ENCODE data around the gene ZNF688. TPM values are rescaled to one million over a fixed set of nuclear protein-coding genes. Genes with fewer than 3 reads are reported as not detected.

Gene ZNF688
- total and polyA plus RNA-seq, 2 of the 13 experiments (the other 11 are each of a cell fraction or from before 2014, with no cell fraction given) = 2.4 to 5.4 TPM

DNA sequence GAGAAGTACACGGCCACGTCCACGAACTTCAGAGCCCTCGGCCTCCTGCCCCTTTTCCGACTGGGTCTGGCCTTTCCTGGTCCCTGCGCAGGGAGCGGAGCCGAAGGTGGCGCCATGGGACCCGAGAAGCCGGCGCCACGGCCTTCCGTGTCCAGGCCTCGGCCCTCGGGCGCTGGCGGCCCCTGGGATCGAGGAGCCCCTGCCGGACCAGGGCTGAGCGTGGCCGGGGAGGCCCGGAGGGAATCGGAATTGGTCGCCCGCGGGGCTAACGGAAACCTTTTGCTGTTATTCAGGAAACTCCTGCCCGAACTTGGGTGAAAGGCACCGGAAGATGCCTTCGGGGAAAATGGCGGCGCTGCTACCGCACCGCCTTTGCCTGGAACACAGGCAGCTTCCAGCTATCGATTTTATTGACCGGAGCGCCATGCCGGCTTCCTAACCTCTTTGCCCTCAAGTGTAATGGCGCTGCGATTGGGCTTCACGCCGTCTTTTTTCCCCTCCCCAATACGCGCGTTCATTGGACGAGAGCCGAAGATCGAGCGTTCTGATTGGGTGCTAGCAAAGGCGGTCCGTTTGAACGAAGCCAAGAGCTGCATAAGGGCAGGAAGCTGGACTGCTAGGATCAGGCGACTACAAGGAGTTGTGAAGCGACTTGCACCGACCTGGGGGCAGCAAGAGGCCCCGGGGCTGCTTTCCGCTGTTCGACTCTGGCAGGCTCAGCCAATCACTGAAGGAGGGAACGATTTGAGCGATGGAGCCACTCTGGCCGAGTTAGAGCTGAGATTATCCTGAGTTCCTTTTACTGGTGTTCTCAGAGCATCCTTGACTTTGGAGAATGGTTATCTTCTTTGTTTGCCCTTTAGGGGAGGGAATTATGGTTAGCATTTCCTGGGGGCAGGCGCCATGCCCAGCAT, 38.7 kb upstream of the ZNF688 start, which contains the start of gene ZNF689 (continued):
- TF ChIP-seq, protein P1, sequence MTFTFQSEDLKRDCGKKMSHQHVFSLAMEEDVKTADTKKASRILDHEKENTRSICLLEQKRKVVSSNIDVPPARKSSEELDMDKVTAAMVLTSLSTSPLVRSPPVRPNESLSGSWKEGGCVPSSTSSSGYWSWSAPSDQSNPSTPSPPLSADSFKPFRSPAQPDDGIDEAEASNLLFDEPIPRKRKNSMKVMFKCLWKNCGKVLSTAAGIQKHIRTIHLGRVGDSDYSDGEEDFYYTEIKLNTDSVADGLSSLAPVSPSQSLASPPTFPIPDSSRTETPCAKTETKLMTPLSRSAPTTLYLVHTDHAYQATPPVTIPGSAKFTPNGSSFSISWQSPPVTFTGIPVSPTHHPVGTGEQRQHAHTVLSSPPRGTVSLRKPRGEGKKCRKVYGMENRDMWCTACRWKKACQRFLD (CRISPR knock-in tag; IDR thresholded peaks at IDR 0.05; ENCODE audit: borderline replicate concordance) = no peak; the same call in 1 of the 2 replicates
- TF ChIP-seq ZBTB1 (CRISPR knock-in tag; IDR thresholded peaks at IDR 0.05; ENCODE audit: borderline replicate concordance) (peak; percentile 59; the same call in 1 of the 2 replicates), ZNF589 (CRISPR knock-in tag; conservative IDR thresholded peaks at IDR 0.05) (peak; percentile 81), DNMT1 (CRISPR knock-in tag; IDR thresholded peaks at IDR 0.05) (0 out of 2 replicates have a peak, but pooled peaks have one; percentile 23), ATF1 (CRISPR knock-in tag; IDR thresholded peaks at IDR 0.05) (peak; percentile 91), ZNF33A (CRISPR knock-in tag; IDR thresholded peaks at IDR 0.05; ENCODE audit: borderline replicate concordance) (peak; percentile 98; the same call in 1 of the 2 replicates), ZNF432 (CRISPR knock-in tag; IDR thresholded peaks at IDR 0.05; ENCODE audit: borderline replicate concordance) (no peak), SPEN (CRISPR knock-in tag; IDR thresholded peaks at IDR 0.05; ENCODE audit: low read depth) (peak; percentile 94), SRSF9 (IDR thresholded peaks at IDR 0.05; ENCODE audit: borderline replicate concordance, insufficient read depth, low read depth, low read length, poor library complexity, severe bottlenecking) (no peak), ZSCAN22 (CRISPR knock-in tag; IDR thresholded peaks at IDR 0.05) (0 out of 2 replicates have a peak, but pooled peaks have one; percentile 46), ZFP37 (CRISPR knock-in tag; IDR thresholded peaks at IDR 0.05; ENCODE audit: borderline replicate concordance) (peak; percentile 28; the same call in 1 of the 2 replicates), SOX5 (CRISPR knock-in tag; IDR thresholded peaks at IDR 0.05; ENCODE audit: borderline replicate concordance) (peak; percentile 55), HOXA7 (CRISPR knock-in tag; IDR thresholded peaks at IDR 0.05) (no peak), ZNF543 (CRISPR knock-in tag; IDR thresholded peaks at IDR 0.05) (peak; percentile 81)
- TF ChIP-seq, protein P2, sequence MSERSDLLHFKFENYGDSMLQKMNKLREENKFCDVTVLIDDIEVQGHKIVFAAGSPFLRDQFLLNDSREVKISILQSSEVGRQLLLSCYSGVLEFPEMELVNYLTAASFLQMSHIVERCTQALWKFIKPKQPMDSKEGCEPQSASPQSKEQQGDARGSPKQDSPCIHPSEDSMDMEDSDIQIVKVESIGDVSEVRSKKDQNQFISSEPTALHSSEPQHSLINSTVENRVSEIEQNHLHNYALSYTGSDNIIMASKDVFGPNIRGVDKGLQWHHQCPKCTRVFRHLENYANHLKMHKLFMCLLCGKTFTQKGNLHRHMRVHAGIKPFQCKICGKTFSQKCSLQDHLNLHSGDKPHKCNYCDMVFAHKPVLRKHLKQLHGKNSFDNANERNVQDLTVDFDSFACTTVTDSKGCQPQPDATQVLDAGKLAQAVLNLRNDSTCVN (CRISPR knock-in tag; IDR thresholded peaks at IDR 0.05; ENCODE audit: borderline replicate concordance) = peak; percentile 40; the same call in 1 of the 2 replicates
- TF ChIP-seq, protein P3, sequence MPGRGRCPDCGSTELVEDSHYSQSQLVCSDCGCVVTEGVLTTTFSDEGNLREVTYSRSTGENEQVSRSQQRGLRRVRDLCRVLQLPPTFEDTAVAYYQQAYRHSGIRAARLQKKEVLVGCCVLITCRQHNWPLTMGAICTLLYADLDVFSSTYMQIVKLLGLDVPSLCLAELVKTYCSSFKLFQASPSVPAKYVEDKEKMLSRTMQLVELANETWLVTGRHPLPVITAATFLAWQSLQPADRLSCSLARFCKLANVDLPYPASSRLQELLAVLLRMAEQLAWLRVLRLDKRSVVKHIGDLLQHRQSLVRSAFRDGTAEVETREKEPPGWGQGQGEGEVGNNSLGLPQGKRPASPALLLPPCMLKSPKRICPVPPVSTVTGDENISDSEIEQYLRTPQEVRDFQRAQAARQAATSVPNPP (CRISPR knock-in tag; IDR thresholded peaks at IDR 0.05) = peak; percentile 85
- TF ChIP-seq, protein P4, sequence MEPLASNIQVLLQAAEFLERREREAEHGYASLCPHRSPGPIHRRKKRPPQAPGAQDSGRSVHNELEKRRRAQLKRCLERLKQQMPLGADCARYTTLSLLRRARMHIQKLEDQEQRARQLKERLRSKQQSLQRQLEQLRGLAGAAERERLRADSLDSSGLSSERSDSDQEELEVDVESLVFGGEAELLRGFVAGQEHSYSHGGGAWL (CRISPR knock-in tag; IDR thresholded peaks at IDR 0.05) = peak; percentile 89
- TF ChIP-seq, protein P5, sequence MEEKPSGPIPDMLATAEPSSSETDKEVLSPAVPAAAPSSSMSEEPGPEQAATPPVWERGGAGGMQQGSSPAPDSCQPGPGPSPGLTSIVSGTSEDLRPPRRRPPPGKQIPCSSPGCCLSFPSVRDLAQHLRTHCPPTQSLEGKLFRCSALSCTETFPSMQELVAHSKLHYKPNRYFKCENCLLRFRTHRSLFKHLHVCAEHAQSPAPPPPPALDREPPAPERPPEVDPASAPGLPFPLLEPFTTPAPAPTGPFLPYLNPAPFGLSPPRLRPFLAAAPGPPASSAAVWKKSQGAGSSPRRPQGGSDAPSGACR (CRISPR knock-in tag; IDR thresholded peaks at IDR 0.05) = peak; percentile 96; the same call in 1 of the 2 replicates
- TF ChIP-seq, protein P6, sequence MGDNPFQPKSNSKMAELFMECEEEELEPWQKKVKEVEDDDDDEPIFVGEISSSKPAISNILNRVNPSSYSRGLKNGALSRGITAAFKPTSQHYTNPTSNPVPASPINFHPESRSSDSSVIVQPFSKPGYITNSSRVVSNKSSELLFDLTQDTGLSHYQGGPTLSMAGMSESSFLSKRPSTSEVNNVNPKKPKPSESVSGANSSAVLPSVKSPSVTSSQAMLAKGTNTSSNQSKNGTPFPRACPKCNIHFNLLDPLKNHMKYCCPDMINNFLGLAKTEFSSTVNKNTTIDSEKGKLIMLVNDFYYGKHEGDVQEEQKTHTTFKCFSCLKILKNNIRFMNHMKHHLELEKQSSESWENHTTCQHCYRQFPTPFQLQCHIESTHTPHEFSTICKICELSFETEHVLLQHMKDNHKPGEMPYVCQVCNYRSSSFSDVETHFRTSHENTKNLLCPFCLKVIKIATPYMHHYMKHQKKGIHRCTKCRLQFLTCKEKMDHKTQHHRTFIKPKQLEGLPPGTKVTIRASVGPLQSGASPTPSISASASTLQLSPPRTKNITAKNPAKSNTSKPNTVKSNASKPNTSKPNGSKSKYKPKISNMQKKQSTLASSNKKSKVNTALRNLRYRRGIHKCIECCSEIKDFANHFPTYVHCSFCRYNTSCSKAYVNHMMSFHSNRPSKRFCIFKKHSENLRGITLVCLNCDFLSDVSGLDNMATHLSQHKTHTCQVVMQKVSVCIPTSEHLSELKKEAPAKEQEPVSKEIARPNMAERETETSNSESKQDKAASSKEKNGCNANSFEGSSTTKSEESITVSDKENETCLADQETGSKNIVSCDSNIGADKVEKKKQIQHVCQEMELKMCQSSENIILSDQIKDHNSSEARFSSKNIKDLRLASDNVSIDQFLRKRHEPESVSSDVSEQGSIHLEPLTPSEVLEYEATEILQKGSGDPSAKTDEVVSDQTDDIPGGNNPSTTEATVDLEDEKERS (CRISPR knock-in tag; IDR thresholded peaks at IDR 0.05) = peak; percentile 92

All from HepG2 (cell line).